Fibroblast of skin of right quadriceps (primary cell): Measurements from ENCODE around the gene NCAM1.
A peak's percentile ranks its signal among the peaks of the same experiment; 100 is the strongest.
"Not testable (repeated sequence)": the region's sequence is repeated elsewhere in the genome, so short reads cannot be mapped to it uniquely, and the experiment has no call there.

Experiments
- DNase-seq: peaks from one replicate; pipeline ENCODE4 v3.0.0-alpha.2; 2013

NCAM1 gene

GRCh38 chr11:113286509-113287497 lies 325.6 kb downstream of the NCAM1 start:
- DNase-seq = peak; percentile 70

GRCh38 chr11:113287801-113288200 lies 326.6 kb downstream of the NCAM1 start:
- DNase-seq = no peak

GRCh38 chr11:113288286-113288863 lies 327.2 kb downstream of the NCAM1 start:
- no peak for DNase-seq

DNA sequence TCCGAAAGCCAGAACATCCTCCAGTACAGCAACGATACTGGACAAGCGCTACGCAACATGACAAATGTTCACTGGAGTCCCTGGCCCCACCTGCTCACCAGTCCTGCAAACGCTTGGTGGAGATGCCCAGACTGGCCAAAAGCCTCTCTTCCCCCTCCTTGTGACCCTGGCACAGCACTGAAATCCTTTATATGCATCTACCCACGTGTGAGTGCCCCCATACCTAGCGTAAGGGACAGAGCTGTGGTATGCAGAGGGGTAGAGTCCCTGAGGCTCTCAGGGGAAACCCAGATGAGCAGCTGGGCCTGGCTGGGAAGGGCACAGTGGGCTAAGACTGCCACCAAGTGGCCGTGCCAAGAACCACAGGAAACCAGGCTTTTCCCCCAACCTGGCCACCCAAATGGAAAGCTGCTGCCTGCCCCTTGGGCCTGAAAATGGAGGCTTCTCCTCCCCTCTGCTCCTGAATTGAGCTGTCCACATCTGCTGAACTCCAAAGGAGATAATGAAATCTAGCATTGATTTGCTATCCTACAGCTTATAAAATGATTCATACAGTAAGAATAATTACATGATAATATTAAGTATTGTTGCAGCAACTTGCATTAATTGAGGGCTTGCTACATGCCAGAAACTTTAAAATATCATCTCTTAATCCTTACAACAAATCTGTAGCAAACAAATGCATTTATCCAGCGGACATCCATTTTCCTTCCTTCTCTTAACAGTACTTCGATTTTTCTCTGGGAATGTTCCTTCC lies 328.4 kb downstream of the NCAM1 start:
- peak; percentile 50 for DNase-seq

GRCh38 chr11:113293936-113294335 lies 332.7 kb downstream of the NCAM1 start:
- no peak for DNase-seq

DNA sequence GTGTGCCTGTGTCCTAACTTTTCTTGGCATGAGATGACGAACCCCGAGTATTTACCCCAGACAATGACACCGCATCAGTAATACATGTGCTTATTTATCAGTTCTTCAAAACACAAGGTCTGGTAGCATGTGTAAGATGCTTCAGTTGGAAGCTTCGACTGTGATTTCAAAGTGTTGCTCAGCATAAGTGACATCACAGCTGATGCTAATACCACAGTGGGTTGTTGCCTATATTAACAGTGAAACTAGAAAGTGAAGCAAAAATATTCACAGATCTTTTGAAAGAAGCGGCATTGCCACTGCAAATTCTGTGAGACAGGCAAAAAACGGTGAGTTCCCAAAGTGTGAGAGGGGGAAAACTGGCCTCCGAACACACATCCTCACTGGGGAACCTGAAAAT lies 334.8 kb downstream of the NCAM1 start:
- DNase-seq = no peak

DNA sequence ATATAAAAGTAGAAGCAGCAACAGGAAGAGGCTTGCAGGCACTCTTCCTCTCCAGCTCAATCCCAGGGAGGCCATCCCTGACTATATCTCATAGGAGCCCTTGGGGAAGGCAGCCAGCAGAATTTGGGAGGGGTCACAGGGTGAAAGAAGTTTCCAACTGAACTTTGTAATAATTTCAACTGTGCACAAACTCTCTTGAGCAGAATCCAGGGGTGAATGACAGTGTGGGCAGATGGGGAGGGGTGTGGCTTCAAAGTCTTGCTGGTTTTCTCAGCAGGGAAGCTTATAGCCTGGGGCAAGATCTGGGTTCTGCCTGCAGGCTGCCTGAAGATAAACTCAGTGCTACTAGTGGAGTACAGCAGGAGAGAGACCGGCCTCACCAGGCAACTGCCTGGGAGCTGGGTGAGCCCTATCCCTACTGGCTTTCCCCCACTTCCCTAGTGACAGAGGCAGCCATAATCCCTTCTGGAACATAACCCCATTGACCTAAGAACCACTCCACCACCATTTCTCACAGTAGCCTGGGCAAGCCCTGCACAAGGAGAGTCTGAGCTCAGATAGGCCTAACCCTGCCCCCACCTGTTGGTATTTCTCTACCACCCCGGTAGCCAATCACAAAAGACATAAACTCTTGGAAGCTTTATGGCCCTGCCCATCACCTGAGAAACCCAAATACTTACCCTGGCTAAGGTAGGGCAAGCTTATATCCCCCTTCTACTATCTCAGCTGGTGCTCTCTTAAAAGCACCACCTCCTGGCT lies 335.4 kb downstream of the NCAM1 start:
- DNase-seq = no peak

DNA sequence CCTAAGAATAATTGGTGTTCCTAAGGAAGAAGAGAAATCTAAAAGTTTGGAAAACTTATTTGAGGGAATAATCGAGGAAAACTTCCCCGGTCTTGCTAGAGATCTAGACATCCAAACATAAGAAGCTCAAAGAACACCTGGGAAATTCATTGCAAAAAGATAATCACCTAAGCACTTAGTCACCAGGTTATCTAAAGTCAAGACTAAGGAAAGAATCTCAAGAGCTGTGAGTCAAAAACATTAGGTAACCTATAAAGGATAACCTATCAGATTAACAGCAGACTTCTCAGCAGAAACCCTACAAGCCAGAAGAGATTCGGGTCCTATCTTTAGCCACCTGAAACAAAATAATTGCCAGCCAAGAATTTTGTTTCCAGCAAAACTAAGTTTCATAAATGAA lies 337.3 kb downstream of the NCAM1 start:
- DNase-seq = not testable (repeated sequence)

- no peak for DNase-seq
Observed at GRCh38 chr11:113304916-113305315, 343.7 kb downstream of the NCAM1 start.

DNA sequence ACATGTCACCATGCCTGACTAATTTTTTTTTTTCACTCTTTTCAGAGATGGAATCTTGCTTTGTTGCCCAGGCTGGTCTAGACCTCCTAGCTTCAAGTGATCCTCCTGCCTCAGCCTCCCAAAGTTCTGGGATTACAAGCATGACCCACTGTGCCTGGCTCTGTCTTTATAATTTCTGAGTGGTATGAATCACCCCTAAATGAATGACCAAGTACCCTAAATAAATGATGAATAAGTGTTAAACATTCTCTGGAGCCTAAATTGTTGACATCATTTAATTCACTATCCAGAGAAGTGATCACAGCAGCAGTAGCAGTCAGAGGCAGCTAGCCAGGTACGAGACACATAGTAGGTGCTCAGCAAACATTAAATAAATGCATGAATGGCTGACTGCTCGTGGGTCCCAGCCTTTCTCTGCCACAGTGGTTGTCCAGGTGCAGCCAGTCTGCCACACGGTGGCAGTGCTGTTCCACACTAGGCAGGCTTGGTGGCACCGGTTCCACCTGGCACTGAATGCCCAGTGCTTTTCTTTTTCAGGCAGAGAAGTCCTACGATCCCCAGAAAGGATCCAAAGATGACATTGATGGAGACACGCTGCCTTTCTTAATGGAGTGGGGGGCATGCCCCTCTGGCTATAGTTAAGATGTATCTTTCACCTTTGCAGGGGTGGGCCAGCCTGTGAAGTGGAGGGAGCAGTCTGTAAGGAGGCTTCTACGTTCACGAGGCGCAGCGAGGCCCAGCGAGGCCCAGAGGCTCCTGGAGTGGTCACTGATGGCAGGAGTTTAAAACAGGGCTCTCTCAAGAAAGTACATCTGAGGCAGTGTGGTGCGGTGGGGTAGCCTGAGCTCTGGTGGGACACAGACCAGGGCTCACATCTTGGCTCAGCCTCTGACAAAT lies 344.5 kb downstream of the NCAM1 start:
- DNase-seq = peak; percentile 45

DNA sequence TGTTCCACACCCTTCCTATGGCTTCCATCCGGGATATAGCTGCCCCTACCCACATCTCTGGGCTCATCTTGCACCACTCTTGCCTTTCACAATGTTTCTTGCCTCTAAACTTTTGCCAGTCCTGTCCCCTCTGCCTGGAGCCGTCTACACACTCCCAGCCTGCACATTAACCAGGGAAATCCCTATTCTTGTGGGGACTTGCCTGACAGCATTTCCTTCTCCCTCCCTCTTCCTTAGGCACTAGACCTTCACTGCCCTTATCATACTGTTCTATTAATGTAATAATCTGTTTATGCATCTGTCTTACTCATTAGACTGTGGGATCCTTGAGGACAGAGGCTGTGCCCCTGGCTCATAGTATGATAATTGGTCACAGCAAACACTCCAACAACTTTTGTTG lies 347.4 kb downstream of the NCAM1 start:
- no peak for DNase-seq

- no peak for DNase-seq
Observed at GRCh38 chr11:113311536-113311935, 350.3 kb downstream of the NCAM1 start.

GRCh38 chr11:113313601-113314000 lies 352.4 kb downstream of the NCAM1 start:
- no peak for DNase-seq

DNA sequence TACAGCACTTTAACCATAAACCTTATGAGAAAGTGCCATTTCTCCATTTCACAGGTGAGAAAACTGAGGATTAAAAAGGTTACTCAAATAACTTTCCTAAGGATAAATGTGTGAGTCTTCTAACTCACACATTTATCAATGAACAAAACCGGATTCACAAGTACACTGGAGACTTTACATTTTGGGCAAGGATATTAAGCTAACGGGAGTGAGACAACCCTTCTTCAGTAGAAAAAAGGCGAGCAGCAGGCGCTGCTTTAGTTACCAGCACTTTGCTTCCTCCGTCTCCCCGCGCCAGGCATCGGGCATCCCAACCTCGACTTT lies 352.8 kb downstream of the NCAM1 start:
- DNase-seq = no peak

GRCh38 chr11:113314389-113315301 lies 353.4 kb downstream of the NCAM1 start, which contains the start of gene TTC12:
TSS of gene TTC12 (plus strand) at chr11:113314583. CDS start at chr11:113316258, 1,675 bp downstream.
- DNase-seq = peak; percentile 77

GRCh38 chr11:113315811-113316210 lies 354.6 kb downstream of the NCAM1 start:
- DNase-seq = no peak

GRCh38 chr11:113316256-113316655 lies 355.0 kb downstream of the NCAM1 start:
- DNase-seq = no peak

- no peak for DNase-seq
Observed at GRCh38 chr11:113317339-113317738, 356.1 kb downstream of the NCAM1 start.

DNA sequence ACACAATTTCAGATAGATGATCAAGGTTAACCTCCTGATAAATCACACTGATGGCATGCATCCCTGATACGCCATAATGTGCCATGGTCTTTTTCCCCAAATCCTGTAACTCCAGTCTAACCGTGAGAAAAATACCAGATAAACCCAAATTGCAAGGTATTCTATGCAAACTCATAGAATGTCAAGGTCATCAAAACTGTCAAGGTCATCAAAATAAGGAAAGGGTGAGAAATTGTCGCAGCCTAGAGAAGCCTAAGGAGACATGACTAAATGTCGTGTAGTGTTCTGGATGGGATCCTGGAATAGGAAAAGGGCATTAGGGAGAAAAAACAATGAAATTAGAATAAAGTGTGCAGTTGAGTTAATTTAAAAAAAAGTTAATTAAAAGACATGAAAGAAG lies 357.9 kb downstream of the NCAM1 start:
- DNase-seq = no peak

DNA sequence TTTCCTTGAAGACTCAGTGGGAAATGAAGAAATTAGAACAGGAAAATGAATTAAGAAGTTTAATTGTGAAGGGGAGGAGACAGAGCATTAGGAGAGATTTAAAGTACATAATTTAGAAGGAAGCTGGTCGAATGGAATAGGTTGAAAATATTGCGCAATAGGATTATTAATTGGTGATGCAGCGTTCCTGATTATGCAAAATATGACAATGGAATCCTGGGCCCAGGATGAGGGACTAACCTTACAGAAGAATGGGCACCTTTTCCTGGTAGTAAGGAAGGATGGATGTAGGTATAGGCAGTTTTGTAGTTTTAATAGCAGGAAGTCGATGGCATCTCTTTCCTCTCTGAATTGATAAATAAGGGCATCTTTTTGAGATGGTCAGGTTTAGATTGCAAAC lies 360.9 kb downstream of the NCAM1 start:
- no peak for DNase-seq

DNA sequence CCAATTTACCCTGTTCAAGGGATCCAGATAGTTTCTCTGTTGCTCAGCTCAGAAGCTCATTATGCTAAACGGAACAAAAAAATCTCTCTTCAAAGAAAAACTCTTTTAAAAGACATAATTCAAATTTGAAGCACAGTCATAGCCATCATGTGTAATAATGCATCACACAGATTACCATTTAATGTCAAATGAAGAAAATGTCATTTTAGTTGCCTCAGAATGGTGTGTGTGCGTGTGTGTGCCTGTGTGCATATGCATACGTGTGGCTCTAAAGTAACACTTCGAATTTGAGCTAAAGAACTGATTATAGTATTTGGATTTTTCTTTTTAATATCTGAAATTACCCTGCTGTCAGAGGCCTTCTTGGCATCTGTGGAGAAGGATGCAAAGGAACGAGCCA lies 363.0 kb downstream of the NCAM1 start:
- DNase-seq = no peak
